ENCODE measurements around the gene TAS1R3.
"Not testable (repeated sequence)": the region's sequence is repeated elsewhere in the genome, so short reads cannot be mapped to it uniquely, and the experiment has no call there.

The TAS1R3 gene

DNA sequence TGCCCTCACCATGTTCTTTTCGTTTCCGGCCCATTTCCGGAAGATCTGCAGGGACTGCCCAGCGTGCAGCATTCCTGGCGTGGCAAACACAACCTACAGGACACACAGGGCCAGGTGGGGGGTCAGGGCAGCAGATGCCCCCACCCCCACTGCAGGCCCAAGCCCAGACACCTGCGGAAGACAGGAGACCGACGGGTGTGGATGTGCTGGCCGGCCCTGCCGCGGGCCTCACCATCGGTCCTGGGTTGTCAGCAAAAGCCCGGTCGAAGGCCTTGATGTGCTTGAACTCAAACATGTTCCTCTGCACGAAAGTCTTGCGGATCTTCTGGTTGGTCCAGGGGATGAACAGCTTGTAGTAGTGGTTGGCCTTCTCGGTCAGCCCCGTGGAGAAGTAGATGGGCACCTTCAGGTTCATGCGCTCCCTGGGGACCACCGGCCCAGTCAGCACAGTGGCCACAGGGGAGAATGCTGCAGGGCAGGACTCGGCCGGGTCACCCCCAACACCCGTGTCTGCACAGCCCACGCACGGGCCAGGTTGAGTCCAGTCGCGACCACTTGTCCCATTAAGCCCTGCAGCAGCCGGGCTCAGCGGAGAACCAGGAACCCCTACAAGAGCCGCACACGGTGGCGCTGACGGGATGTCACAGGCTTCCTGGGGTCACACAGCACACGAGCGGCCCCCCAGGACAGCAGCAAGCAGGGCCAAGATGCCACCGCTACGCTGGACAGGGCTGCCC lies 17.4 kb upstream of the TAS1R3 start:
- Histone ChIP-seq H3K4me1 (no peaks in the 10 kb centered on the region), H3K79me2 (no peaks in the 10 kb centered on the region), H3K36me3 (ENCODE audit: control insufficient read depth, insufficient read depth, low read length) (no peaks in the 10 kb centered on the region), H3K9ac (no peak overlapping the region), H3K27me3 (ENCODE audit: control insufficient read depth, insufficient read depth, low read length) (no peaks in the 10 kb centered on the region), H3K9me3 (ENCODE audit: control insufficient read depth, low read length) (no peaks in the 10 kb centered on the region), H3K27ac (no peak overlapping the region), H3K4me2 (ENCODE audit: low read length) (no peak overlapping the region), H2AFZ (no peak overlapping the region), H3K4me3 (ENCODE audit: low read depth, low read length) (no peak overlapping the region)
- TF ChIP-seq CTCF (IDR thresholded peaks at IDR 0.05): no peak

- Histone ChIP-seq H3K79me2 (no peaks in the 10 kb centered on the region), H3K36me3 (ENCODE audit: control insufficient read depth, insufficient read depth, low read length) (no peaks in the 10 kb centered on the region), H3K9ac (no peak overlapping the region), H3K27me3 (ENCODE audit: control insufficient read depth, insufficient read depth, low read length) (no peaks in the 10 kb centered on the region), H3K27ac (no peak overlapping the region), H3K4me3 (ENCODE audit: low read depth, low read length) (no peak overlapping the region), H3K4me2 (ENCODE audit: low read length) (no peak overlapping the region), H3K9me3 (ENCODE audit: control insufficient read depth, low read length) (no peaks in the 10 kb centered on the region), H3K4me1 (no peaks in the 10 kb centered on the region), H2AFZ (no peak overlapping the region)
- no peak for TF ChIP-seq CTCF (IDR thresholded peaks at IDR 0.05)
Measured at GRCh38 chr1:1314237-1314586, 16.9 kb upstream of the TAS1R3 start.

- H3K79me2 ChIP-seq: no peaks in the 10 kb centered on the region
- TF ChIP-seq CTCF (IDR thresholded peaks at IDR 0.05): no peak
- no peak overlapping the region for H3K27ac ChIP-seq
- no peak overlapping the region for H3K4me3 ChIP-seq (ENCODE audit: low read depth, low read length)
- no peaks in the 10 kb centered on the region for H3K27me3 ChIP-seq (ENCODE audit: control insufficient read depth, insufficient read depth, low read length)
- no peak overlapping the region for H2AFZ ChIP-seq
- H3K9me3 ChIP-seq (ENCODE audit: control insufficient read depth, low read length): no peaks in the 10 kb centered on the region
- H3K9ac ChIP-seq: no peak overlapping the region
- no peaks in the 10 kb centered on the region for H3K36me3 ChIP-seq (ENCODE audit: control insufficient read depth, insufficient read depth, low read length)
- H3K4me2 ChIP-seq (ENCODE audit: low read length): no peak overlapping the region
- no peaks in the 10 kb centered on the region for H3K4me1 ChIP-seq
Measured at GRCh38 chr1:1314678-1315335, 16.3 kb upstream of the TAS1R3 start.

DNA sequence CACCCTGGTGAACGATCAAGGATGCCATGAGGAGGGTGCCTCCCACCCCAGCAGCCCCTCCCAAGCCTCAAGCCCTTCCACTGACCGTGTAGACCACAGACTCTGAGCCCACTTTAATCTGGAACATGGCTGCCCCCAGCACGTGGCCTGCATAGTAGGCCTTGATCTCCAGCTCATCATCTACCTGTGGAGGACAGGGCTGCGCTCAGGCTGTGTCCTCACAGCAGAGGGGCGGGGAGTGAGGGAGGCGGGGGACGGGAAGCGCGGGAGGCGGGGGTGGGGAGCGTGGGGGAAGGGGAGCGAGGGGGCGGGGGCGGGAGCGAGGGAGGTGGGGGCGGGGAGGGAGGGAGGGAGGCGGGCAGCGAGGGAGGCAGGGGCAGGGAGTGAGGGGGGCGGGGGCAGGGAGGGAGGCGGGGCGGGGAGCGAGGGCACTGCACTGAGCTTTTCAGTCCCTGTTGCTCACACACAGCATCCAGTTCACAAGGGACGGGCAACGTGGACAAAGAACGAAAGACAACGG lies 15.6 kb upstream of the TAS1R3 start:
- Histone ChIP-seq H3K27ac (no peak overlapping the region), H3K4me1 (no peaks in the 10 kb centered on the region)

GRCh38 chr1:1316199-1316598 lies 14.9 kb upstream of the TAS1R3 start:
- H3K4me3 ChIP-seq (ENCODE audit: low read depth, low read length); H3K36me3 ChIP-seq (ENCODE audit: control insufficient read depth, insufficient read depth, low read length); H3K27me3 ChIP-seq (ENCODE audit: control insufficient read depth, insufficient read depth, low read length); H3K4me2 ChIP-seq (ENCODE audit: low read length); H2AFZ ChIP-seq; H3K9ac ChIP-seq; H3K79me2 ChIP-seq; H3K9me3 ChIP-seq (ENCODE audit: control insufficient read depth, low read length); H3K4me1 ChIP-seq; H3K27ac ChIP-seq: not testable (repeated sequence)

More for the DNA sequence above, 15.6 kb upstream of the TAS1R3 start:
- H3K4me2 ChIP-seq (ENCODE audit: low read length): no peak overlapping the region
- no peak overlapping the region for H3K4me3 ChIP-seq (ENCODE audit: low read depth, low read length)
- H3K36me3 ChIP-seq (ENCODE audit: control insufficient read depth, insufficient read depth, low read length): no peaks in the 10 kb centered on the region
- H3K9ac ChIP-seq: no peak overlapping the region
- no peak for TF ChIP-seq CTCF (IDR thresholded peaks at IDR 0.05)
- no peaks in the 10 kb centered on the region for H3K9me3 ChIP-seq (ENCODE audit: control insufficient read depth, low read length)
- no peaks in the 10 kb centered on the region for H3K27me3 ChIP-seq (ENCODE audit: control insufficient read depth, insufficient read depth, low read length)
- no peak overlapping the region for H2AFZ ChIP-seq
- H3K79me2 ChIP-seq: no peaks in the 10 kb centered on the region

Measured in parathyroid adenoma (tissue), 2 donors.